GM12878 (cell line): Measurements from ENCODE around the gene ATP7B. TPM values are rescaled to one million over a fixed set of nuclear protein-coding genes. Genes with fewer than 3 reads are reported as not detected.

Source experiments
- ATAC-seq: fragments of 200-7000 bp; cut with Tn5 transposase; 3 replicates; pipeline ENCODE4 v1.9.1; 2020; ENCODE audit warnings: mild to moderate bottlenecking, moderate library complexity
- BruUV-seq: library from RNA; stranded (reverse); fragments of 400-500 nt; replicated peaks from 2 replicates; lab custom pipeline; 2021; lab: Mats Ljungman, UMichigan
- CTCF ChIA-PET: fragments of 300-600 bp; sonication (Branson Sonifier 250); formaldehyde crosslinking; extraction: SDS; loops from one replicate; lab custom pipeline; 2021; ENCODE audit warnings: inconsistent platforms; lab: Yijun Ruan, JAX
- POLR2A ChIA-PET: fragments of 350-600 bp; formaldehyde crosslinking; extraction: SDS; loops from one replicate; lab custom pipeline; 2021; ENCODE audit warnings: inconsistent platforms; lab: Charles Lee
- RAD21 ChIA-PET: fragments of 300-600 bp; sonication (Branson Sonifier 250); formaldehyde crosslinking; loops from one replicate; lab custom pipeline; 2023; ENCODE audit warnings: antibody characterized with exemption; ENCODE audit not compliant: unreplicated experiment; lab: Charles Lee
- SMC1A ChIA-PET: fragments of 300-600 bp; sonication (Branson Sonifier 250); formaldehyde crosslinking; loops from one replicate; lab custom pipeline; 2023; ENCODE audit not compliant: unreplicated experiment, uncharacterized antibody; lab: Charles Lee
- DNase-seq: peaks from one replicate; pipeline ENCODE4 v3.0.0-alpha.2; 2011; ENCODE audit warnings: low read depth, low spot score
- FAIRE-seq: peaks from 3 replicates; lab custom pipeline; 2011; peaks lifted over from hg19 to GRCh38; lab: Jason Lieb, UNC
- H2AFZ ChIP-seq: 2 replicates; pipeline ENCODE4 v1.6.0; 2011; ENCODE audit warnings: low read depth, low read length, control low read depth; ENCODE audit not compliant: control insufficient read depth
- H3K27ac ChIP-seq: 2 replicates; pipeline ENCODE4 v1.5.1; 2011; ENCODE audit warnings: control low read depth; ENCODE audit not compliant: control insufficient read depth, insufficient read depth
- H3K27me3 ChIP-seq, 2 experiments: replicated peaks in 1 of 2; 2 replicates each; pipeline versions ENCODE4 v1.6.0 to v1.6.1; 2011; ENCODE audit warnings: low read length in 1 of 2; ENCODE audit not compliant: control insufficient read depth in 2 of 2, insufficient read depth in 2 of 2
- H3K36me3 ChIP-seq, 2 experiments: 2 replicates each; pipeline ENCODE4 v1.5.1; 2011; ENCODE audit warnings: low read length in 1 of 2; ENCODE audit not compliant: control insufficient read depth in 2 of 2, insufficient read depth in 2 of 2
- H3K4me1 ChIP-seq: 2 replicates; pipeline ENCODE4 v1.6.1; 2011; ENCODE audit warnings: mild to moderate bottlenecking, low read length, moderate library complexity, mixed read lengths; ENCODE audit not compliant: control insufficient read depth, insufficient read depth
- H3K4me2 ChIP-seq: 2 replicates; pipeline ENCODE4 v1.6.0; 2011; ENCODE audit warnings: control low read depth; ENCODE audit not compliant: control insufficient read depth, insufficient read depth
- H3K4me3 ChIP-seq: fragments of 200-600 bp; sonication (generic); 2 replicates; pipeline ENCODE4 v1.5.1; 2016
- H3K79me2 ChIP-seq: 2 replicates; pipeline ENCODE4 v1.6.0; 2011; ENCODE audit warnings: low read length; ENCODE audit not compliant: control insufficient read depth, insufficient read depth
- H3K9ac ChIP-seq: 2 replicates; pipeline ENCODE4 v1.8.0; 2011; ENCODE audit warnings: low read length, control low read depth, mixed read lengths; ENCODE audit not compliant: control insufficient read depth, insufficient read depth
- H3K9me3 ChIP-seq: replicated peaks from 3 replicates; pipeline ENCODE4 v1.5.1; 2011; ENCODE audit warnings: mild to moderate bottlenecking, low read length; ENCODE audit not compliant: control insufficient read depth, insufficient read depth
- H4K20me1 ChIP-seq: 2 replicates; pipeline ENCODE4 v1.6.0; 2011; ENCODE audit not compliant: control insufficient read depth, insufficient read depth
- BCLAF1 ChIP-seq: fragments of 450-650 bp; IDR thresholded peaks from 2 replicates; pipeline ENCODE4 v1.6.1; 2017; ENCODE audit warnings: antibody characterized with exemption, mild to moderate bottlenecking, moderate library complexity
- KDM1A ChIP-seq: fragments of 200-600 bp; sonication (generic); IDR thresholded peaks from 2 replicates; pipeline ENCODE4 v1.6.1; 2016; ENCODE audit warnings: borderline replicate concordance
- MEF2B ChIP-seq: fragments of 450-650 bp; IDR thresholded peaks from 2 replicates; pipeline ENCODE4 v1.6.1; 2018; ENCODE audit warnings: mild to moderate bottlenecking, moderate library complexity; ENCODE audit not compliant: partially characterized antibody, poor library complexity, severe bottlenecking
- POU2F2 ChIP-seq: IDR thresholded peaks from 3 replicates; pipeline ENCODE4 v1.6.1; 2011; ENCODE audit warnings: low read depth, mild to moderate bottlenecking, low read length, borderline replicate concordance
- SMAD5 ChIP-seq: IDR thresholded peaks from 2 replicates; pipeline ENCODE4 v1.6.1; 2016; ENCODE audit warnings: antibody characterized with exemption, low read depth
- SREBF2 ChIP-seq: IDR thresholded peaks from 2 replicates; pipeline ENCODE4 v1.6.1; 2012; ENCODE audit warnings: mild to moderate bottlenecking, low read length
- STAT3 ChIP-seq: IDR thresholded peaks from 2 replicates; pipeline ENCODE4 v1.6.1; 2011; ENCODE audit warnings: low read depth, low read length, improper control_type of control experiment
- YY1 ChIP-seq: IDR thresholded peaks from 2 replicates; pipeline ENCODE4 v1.6.1; 2011; ENCODE audit warnings: low read depth, mild to moderate bottlenecking, low read length
- WGBS: methylation state at CpG from one replicate; pipeline ENCODE4 v1.1.6; 2016; ENCODE audit warnings: low lambda C conversion rate; ENCODE audit not compliant: insufficient replicate concordance, insufficient coverage; ENCODE audit errors: missing lambda C conversion rate; 5-methylcytosine and 5-hydroxymethylcytosine counted together
- in situ Hi-C: fragments of 300-500 bp; cut with MboI; formaldehyde crosslinking; loops from 9 replicates; pipeline ENCODE4 v1.14.3; 2018; ENCODE audit warnings: mixed read lengths
- intact Hi-C: fragments of 100-400 bp; cut with micrococcal nuclease; formaldehyde crosslinking; loops from one replicate; pipeline ENCODE4 v1.14.2; 2022; ENCODE audit not compliant: unreplicated experiment
- polyA plus RNA-seq, 11 experiments: library from polyadenylated mRNA; depleted of rRNA in 4 of 11; unstranded in 6 of 11; stranded (reverse) in 5 of 11; fragments of >200 nt; fragmentation: Nextera tagmentation in 4 of 11; fragmentation: Illumina TruSeq in 1 of 11; extraction: Ambion mirVana in 4 of 11; extraction: Trizol in 1 of 11; gene quantifications; 1 replicate in 1 of 11; 2 replicates in 10 of 11; pipeline versions ENCODE4 v1.2.1 to v1.2.3, GENCODE V29; 2011 to 2016; ENCODE audit warnings: inconsistent platforms in 2 of 11, missing spikeins in 2 of 11, low read depth in 1 of 11
- total RNA-seq, 4 experiments: library from RNA; depleted of rRNA in 3 of 4; stranded (reverse); fragments of >200 nt in 3 of 4; fragmentation: Illumina TruSeq in 1 of 4; extraction: Trizol in 1 of 4; gene quantifications; 2 replicates each; pipeline versions ENCODE4 v1.2.1 to v1.2.3, GENCODE V29; 2013 to 2021
- TF ChIP-seq, protein P1 (sequence below): fragments of 450-650 bp; formaldehyde crosslinking; IDR thresholded peaks from 2 replicates; pipeline ENCODE4 v1.4.0; 2022; ENCODE audit warnings: mild to moderate bottlenecking, moderate library complexity
- TF ChIP-seq, protein P2 (sequence below): fragments of 150-350 bp; IDR thresholded peaks from 2 replicates; pipeline ENCODE4 v1.6.1; 2016; ENCODE audit warnings: low read depth, low read length

ATP7B gene
- total and polyA plus RNA-seq, 10 of the 15 experiments (the other 5 are each of a cell fraction or from before 2014, with no cell fraction given), result under 0.01 to 1.1 (median 0.06) TPM; not detected in 2

DNA sequence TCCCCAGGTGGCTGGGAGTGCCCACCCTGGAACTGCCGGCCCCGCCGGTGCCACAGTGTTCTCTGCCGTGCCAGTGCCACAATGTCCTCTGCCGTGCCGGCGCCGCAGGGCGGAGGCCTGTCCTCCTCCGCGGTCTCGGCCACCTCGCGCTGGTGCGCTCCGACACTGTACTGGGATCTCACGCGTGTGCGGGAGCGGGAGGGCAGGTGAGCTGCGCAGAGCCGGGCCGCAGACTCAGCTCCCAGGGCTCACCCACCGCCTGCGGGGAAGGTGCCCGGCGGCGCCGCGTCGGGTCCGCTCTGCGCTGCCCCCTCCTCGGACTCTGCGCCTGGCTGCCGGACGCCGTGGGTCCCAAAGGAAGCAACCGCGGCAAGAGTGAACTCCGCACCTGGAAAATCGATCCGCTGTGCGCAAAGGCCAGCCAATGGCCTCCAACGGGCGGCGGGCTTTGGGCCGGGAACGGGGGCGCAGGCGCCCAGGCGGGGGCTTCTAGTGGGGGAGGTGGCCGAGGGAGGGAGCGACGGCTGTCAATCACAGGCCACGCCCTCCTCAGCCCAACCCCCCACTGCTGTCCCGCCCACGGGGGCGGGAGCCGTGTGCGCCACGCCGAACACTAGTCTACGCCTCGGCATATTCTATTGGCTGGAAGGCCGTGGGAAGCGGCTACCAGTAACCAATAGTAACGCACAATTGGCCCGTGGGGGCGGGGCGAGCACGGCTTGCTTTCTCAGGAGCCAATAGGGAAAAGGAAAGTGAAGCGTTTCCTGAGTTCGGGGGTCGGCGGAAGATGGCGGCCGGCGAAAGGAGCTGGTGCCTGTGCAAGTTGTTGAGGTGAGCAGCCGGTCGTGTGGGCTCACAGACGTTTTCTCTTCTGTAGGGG, 622 bp upstream of the ATP7B start, which contains the start of gene ALG11:
Gene ALG11 (plus strand): TSS at position 767 of the 880 bp plus-strand sequence. CDS start 21 bp downstream, at position 788.
- RAD21 ChIA-PET, result interaction anchor here (1.2 to 1.6 kb wide), 4 partner anchors 53 to 439 kb away, joined by 3 to 5 read pairs (median 4); partner anchors contain the start of gene VPS36
- Histone ChIP-seq H3K79me2 (peaks cover 23% of the 10 kb centered on the region), H3K4me1 (no peaks in the 10 kb centered on the region; the same call in 1 of the 2 replicates), H3K9me3 (no peaks in the 10 kb centered on the region; the same call in 1 of the 3 replicates), H3K4me3 (peak within 1 kb of the TSS; percentile 95), H3K36me3 (peaks cover 0 to 1% of the 10 kb centered on the region in 2 experiments; a peak in 3 of 4 replicates), H4K20me1 (no peaks in the 10 kb centered on the region), H3K9ac (peak within 1 kb of the TSS; percentile 77), H3K4me2 (peak within 1 kb of the TSS; percentile 100), H3K27me3 (peaks cover 2 to 13% of the 10 kb centered on the region in 2 experiments; a peak in 2 of 4 replicates), H2AFZ (peak within 1 kb of the TSS; percentile 98), H3K27ac (peak within 1 kb of the TSS; percentile 49)
- ATAC-seq, result peak; percentile 100
- CTCF ChIA-PET, result interaction anchor here (1.0 to 2.5 kb wide), 7 partner anchors 14 to 438 kb away, joined by 3 to 11 read pairs (median 3); partner anchors contain the start of gene VPS36
- 1% methylated on average over 75 of the region's 82 CpGs for WGBS
- SMC1A ChIA-PET, result interaction anchor here (1.0 to 2.1 kb wide), 6 partner anchors 8 to 182 kb away, joined by 3 to 9 read pairs (median 5); no protein-coding TSS in a partner anchor
- intact Hi-C loops, result loop anchor here (5.0 kb wide), 2 partner anchors 180 to 440 kb away; partner anchors contain the start of gene VPS36
- in situ Hi-C loops, result loop anchor here (10.0 kb wide), 1 partner anchor 443 kb away; the partner anchor contains the start of genes CKAP2 and VPS36
- FAIRE-seq, result peak; percentile 94
- POLR2A ChIA-PET, result no interaction called here
- BruUV-seq, result no TSS peak
- DNase-seq, result peak; percentile 94
- TF ChIP-seq MEF2B (no peak), SREBF2 (no peak), SMAD5 (peak; percentile 64; the same call in 1 of the 2 replicates), POU2F2 (peak; percentile 37; the same call in 1 of the 3 replicates), KDM1A (no peak), BCLAF1 (no peak), STAT3 (no peak), YY1 (peak; percentile 96)
- TF ChIP-seq, protein P1, sequence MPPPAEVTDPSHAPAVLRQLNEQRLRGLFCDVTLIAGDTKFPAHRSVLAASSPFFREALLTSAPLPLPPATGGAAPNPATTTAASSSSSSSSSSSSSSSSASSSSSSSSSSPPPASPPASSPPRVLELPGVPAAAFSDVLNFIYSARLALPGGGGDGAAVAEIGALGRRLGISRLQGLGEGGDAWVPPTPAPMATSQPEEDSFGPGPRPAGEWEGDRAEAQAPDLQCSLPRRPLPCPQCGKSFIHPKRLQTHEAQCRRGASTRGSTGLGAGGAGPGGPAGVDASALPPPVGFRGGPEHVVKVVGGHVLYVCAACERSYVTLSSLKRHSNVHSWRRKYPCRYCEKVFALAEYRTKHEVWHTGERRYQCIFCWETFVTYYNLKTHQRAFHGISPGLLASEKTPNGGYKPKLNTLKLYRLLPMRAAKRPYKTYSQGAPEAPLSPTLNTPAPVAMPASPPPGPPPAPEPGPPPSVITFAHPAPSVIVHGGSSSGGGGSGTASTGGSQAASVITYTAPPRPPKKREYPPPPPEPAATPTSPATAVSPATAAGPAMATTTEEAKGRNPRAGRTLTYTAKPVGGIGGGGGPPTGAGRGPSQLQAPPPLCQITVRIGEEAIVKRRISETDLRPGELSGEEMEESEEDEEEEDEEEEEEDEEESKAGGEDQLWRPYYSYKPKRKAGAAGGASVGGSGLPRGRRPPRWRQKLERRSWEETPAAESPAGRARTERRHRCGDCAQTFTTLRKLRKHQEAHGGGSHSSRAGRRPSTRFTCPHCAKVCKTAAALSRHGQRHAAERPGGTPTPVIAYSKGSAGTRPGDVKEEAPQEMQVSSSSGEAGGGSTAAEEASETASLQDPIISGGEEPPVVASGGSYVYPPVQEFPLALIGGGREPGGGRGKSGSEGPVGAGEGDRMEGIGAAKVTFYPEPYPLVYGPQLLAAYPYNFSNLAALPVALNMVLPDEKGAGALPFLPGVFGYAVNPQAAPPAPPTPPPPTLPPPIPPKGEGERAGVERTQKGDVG, result no peak
- TF ChIP-seq, protein P2, sequence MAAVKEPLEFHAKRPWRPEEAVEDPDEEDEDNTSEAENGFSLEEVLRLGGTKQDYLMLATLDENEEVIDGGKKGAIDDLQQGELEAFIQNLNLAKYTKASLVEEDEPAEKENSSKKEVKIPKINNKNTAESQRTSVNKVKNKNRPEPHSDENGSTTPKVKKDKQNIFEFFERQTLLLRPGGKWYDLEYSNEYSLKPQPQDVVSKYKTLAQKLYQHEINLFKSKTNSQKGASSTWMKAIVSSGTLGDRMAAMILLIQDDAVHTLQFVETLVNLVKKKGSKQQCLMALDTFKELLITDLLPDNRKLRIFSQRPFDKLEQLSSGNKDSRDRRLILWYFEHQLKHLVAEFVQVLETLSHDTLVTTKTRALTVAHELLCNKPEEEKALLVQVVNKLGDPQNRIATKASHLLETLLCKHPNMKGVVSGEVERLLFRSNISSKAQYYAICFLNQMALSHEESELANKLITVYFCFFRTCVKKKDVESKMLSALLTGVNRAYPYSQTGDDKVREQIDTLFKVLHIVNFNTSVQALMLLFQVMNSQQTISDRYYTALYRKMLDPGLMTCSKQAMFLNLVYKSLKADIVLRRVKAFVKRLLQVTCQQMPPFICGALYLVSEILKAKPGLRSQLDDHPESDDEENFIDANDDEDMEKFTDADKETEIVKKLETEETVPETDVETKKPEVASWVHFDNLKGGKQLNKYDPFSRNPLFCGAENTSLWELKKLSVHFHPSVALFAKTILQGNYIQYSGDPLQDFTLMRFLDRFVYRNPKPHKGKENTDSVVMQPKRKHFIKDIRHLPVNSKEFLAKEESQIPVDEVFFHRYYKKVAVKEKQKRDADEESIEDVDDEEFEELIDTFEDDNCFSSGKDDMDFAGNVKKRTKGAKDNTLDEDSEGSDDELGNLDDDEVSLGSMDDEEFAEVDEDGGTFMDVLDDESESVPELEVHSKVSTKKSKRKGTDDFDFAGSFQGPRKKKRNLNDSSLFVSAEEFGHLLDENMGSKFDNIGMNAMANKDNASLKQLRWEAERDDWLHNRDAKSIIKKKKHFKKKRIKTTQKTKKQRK, result 0 out of 2 replicates have a peak, but pooled peaks have one; percentile 52
